ENCODE measurements around the gene C1QL1.
"Not testable (repeated sequence)": the region's sequence is repeated elsewhere in the genome, so short reads cannot be mapped to it uniquely, and the experiment has no call there.

Gene C1QL1

DNA sequence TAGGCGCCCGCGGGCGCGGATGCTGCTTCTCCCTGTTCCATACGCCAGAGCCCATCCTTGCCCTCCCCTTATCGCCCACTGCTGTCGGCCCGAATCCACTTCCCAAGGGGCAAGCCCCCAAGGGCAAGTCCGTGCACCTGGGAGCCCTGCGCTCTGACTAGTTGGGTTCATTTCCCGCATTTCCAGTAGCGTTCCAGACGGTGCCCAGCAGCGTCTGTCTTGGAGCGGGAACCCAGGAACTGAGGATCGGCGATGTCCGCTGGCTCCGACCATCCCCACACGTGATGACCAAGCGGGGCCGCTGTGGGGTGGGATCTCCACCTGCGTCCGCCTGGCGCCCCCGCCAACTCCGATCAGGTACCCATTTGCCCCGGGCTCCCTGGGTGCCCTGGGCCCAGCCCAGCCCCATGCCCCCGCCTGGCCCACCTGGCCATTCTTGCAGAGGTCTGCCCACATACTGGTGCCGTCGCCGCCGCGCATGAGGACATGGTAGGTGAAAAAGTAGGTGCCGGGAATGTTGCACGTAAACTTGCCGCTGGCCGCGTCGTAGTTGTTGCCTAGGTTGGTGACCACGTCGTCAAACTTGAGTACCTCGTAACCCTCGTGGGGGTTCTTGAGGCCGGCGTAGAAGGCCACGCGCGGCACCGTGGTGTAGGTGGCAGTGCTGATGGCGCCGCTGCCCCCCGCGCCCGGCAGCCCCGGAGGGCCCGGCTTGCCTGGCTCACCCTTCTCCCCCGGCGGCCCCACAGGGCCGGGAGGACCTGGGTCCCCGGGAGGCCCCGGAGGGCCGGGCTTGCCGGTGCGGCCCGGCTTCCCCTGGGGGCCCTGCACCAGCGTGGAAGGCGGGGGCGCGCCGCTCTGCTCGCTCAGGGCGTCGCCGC, 837 bp downstream of the C1QL1 start:
- DNase-seq = no peak
- intact Hi-C loops (cut with DNase I) = no loop called here

DNA sequence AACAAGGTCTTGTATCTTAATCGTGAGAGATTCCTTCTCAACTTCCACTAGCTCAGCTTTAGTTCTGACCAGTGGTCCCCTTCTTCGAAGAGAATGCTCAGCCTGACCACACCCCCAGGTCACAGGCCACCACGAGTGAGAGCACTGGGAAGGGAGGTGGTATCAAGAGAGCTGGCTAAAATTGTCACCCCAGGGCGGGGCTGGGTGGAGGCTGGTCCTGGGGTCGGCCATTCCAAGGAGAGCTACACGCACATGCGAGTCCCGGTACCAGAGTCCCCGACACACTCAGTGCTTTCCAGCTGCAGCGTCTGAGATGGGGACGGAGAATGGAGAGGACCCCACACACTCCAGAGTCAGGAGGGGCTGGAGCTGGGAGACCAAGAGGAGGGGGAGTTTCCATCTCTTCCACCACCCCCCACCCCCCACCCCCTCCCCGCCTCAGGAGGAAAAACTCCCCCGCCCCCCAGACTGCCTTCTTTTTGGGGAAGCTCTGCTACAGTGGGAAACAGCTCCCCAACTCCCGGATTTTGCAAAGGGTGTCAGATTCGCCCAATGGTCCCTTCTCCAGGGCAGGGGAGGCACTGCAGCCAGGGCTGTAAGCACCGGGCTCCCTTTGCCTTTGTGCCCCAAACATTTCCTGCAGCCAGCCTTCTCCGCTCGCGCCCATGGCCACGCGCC, 1.6 kb downstream of the C1QL1 start:
- no peak for DNase-seq
- intact Hi-C loops (cut with DNase I) = no loop called here

DNA sequence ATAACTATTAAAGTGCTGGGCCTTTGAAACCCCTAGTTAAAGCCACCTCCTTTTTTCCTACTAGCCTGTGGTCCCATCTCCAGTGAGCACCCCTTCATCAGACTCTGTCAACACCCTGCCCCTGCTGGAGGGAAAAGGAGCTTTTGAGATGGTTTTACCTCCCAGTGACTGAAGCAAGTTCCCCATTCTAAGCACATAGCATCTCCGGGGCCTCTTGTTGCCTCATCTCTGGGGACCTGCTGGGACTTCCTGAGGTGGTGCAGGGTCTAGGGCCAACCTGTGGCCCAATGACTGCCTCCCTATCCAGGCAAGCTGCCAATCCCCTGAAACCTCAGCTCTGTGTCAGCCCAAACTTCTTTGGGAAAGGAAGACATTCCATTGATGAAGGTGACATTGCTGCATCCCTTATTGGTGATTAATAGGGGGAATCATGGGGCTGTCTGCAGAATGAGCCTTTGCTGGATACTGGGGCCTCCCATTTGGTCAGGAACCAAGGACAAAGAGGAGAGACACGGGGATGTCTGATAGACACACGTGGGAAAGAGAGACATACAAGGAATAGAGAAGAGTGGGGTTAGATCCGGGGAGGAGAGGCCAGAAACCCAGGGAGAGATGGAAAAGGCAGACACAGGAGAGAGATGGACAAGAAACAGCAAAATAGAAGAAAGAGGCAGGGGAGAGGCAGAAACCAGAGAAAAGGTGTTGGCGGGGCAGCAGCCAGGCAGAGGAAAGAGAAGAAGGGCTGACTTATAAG, 2.4 kb downstream of the C1QL1 start:
- DNase-seq = no peak
- intact Hi-C loops (cut with DNase I) = no loop called here

DNA sequence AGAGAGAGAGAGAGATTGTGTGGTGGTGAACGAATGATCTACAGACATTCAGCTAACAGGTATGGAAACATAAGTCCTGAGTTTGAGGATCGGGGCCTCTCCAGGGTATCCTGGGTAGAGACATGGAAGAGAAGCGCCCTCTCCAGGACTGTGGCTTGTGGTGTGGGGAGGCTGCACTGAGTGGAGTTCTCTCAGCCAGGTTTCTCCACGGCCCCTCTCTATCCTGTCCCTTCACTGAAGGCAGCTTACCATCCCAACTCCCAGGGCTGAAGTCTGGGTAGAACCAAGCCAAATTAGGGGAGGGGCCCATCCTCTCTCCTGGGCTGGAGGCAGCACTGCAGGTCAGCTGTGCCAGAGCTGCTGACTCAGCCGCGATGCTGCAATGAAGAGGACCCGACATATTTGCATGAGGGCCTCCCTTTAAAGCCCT, 6.2 kb downstream of the C1QL1 start:
- DNase-seq = no peak
- intact Hi-C loops (cut with DNase I) = no loop called here

DNA sequence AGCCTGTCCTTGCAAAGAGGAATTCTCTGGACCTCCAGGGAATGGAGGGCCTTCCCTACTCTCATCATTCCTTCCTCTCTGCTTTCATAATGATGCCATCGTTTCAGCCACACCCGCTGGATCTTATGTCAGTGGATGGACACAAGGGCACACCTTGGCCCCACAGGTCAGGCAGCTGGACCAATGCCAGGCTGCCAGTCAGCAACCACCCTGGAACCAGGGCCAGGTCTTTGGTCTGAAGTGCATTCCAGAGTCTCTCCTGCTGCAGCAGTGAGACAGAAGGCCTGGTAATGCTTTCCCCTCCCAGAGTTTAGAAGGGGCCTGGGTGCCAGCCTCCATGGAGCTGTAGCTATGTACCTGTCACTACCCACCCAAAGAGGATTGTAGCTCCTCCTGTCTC, 7.4 kb downstream of the C1QL1 start:
- intact Hi-C loops (cut with DNase I) = no loop called here
- no peak for DNase-seq

DNA sequence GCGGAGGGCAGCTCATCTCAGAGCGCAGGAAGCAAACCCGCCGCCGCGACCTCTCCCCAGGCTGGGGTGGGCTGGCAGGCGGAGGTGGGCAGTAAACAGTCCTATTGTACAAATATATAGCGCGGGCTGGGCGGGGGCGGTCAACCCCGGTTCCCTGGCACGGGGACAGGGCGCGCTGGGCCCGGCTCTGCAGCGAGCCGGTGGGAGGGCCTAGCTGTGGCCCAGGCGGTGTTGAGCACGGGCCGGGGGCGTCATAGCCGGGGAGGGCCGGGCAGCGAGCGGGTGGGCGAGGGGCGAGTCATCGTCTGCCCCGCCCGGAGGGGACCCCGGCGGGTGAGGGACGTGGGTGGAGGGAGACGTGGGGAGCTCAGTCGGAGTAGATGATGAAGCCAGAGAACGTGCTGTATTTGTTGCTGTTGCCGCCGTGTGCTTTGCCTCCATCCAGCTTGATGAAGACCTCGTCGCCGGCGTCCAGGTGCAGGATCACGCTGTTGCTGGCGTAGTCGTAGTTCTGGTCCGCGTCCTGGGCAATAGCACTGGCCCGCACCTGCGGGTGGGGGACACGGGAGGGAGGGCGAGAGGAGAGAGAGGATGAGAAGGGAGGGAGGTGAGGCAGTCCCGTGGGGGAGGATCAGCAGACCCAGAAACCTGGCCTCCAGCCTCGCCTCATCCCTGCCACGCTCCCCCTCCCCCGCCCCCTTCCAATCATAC, 8.1 kb downstream of the C1QL1 start:
- no peak for DNase-seq
- intact Hi-C loops (cut with DNase I) = no loop called here

DNA sequence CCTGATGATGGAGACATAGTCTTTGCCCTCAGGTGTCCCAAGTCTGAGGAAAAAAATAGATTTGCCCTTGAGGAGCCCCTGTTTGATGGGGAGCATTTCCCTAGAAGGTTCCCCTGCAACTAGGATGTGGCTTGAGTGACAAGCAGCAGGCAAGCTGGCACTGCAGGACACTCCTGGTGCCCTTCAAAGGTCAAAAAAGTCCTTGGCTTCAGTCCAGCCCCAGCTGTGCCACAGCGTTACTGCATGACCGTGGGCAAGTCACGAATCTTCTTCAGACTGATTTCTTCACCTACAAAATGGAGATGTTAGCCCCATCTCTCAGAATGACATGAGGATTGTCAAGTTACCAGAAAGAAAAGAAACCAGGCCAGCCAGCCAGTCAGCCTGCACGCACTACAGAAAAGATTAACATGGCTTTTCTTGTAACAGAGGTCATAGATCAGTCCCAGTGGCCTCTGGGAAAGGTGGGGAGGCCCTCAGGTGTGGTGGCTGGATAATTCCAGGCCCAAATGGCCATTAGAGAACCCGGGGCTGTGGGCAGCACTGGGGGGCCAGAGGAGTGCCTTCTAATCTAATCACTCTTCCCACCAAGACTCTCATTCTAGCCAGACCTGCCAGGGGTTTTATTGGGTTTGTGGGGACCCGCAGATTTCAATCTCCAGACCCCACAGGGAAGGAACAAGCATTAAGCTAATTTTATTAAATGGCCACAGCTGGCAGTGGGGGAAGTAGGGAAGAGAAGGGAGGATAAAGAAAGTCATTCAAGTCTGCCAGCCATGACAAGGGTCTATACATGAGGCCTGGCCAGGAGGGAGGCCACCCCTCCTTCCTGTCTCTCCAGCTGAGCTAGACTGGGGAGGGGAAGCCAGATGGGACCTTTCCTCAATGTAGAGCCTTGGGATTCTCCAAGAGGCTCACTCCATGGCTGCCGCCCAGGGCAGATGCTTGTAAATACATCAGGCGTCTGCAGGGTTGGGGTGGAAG, 10.8 kb downstream of the C1QL1 start:
- DNase-seq = peak in 22 of 42 donors; percentile 13 to 67 (median 41)
- intact Hi-C loops (cut with DNase I) = no loop called here

DNA sequence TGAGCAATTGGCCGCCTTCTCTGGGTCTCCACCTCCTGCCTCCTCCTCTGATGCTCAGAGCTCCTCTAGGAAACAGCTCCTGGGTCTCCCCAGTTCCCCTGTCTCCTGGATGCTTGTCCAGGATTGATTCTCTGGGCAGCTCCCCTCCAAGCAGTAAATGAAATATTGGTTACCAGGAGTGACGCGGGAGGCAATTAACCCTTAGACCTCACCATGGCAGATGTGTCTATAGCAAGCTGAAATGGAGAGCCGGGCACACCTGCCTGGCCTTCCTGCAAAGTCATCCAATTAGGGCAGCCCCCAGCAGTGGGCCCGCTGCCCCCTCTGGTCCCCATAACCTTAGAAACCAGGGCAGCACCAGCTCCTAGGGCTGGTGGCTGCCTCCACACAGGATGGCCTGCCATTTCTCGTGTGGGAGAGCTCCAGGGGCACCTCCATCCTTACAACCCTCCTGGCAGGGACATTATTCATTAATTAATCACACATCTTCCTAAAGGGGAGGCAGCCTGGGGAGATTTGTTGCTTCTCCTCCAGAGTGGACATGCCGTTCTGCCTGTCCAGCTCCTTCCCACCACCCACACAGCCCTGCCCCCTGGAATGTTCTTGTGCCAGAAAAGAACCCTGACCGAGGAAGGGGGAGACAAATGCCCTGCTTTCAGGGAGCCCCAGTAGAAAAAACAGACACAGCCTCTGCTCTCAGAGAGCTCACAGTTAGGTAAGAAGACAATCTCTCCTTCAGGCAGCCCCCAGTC, 12.3 kb downstream of the C1QL1 start:
- peak in 1 of 42 donors; percentile 18 for DNase-seq
- intact Hi-C loops (cut with DNase I) = no loop called here

DNA sequence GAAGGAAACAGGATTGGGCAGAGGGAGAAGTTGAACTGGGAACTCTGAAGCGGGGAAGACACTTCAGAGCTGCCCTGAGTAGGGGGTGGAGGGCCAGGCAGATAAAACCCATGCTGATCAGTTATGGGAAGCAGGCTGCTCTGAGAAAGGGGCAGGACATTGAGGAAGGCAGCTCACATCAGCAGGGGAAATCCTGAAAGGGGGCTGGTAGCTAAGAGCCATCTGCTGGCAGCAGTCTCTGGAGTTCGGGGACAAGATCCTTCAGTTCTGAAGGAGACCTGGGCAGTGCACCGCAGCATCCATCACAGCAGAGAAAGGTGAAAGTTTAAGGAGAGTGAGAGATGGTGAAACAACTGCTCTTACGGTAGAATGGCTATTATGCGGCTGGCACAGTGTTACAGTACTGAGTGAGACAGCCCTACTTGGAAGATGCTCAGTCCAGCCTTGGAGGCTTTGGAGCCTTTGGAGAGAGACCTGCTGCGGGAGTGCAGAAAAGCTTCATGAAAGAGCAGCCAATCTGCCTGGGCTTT, 15.1 kb downstream of the C1QL1 start:
- peak in 1 of 42 donors; percentile 5 for DNase-seq
- intact Hi-C loops (cut with DNase I) = no loop called here

DNA sequence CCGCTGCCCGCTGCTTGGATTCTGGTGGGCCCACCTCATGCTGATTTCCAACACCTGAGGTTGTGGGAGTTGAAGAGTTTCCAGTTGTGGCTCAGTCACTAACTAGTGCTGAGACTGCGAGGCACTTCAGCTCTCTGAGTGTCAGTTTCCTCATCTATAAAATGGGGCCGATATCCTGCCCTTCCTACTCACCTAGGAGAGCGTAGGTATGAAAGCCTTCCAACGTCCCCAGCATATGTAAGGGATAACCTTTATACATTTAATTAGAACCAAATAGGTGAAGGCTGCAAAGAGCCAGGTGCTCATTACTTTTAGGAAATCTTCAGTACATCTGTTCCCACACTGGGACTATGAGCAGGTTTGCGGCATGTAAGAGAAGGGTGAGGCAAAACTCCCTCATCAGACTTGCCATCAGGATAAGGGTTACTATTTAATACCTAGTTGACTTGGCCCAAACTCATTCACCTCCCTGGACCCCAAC, 19.7 kb downstream of the C1QL1 start:
- DNase-seq = no peak
- intact Hi-C loops (cut with DNase I) = no loop called here

DNA sequence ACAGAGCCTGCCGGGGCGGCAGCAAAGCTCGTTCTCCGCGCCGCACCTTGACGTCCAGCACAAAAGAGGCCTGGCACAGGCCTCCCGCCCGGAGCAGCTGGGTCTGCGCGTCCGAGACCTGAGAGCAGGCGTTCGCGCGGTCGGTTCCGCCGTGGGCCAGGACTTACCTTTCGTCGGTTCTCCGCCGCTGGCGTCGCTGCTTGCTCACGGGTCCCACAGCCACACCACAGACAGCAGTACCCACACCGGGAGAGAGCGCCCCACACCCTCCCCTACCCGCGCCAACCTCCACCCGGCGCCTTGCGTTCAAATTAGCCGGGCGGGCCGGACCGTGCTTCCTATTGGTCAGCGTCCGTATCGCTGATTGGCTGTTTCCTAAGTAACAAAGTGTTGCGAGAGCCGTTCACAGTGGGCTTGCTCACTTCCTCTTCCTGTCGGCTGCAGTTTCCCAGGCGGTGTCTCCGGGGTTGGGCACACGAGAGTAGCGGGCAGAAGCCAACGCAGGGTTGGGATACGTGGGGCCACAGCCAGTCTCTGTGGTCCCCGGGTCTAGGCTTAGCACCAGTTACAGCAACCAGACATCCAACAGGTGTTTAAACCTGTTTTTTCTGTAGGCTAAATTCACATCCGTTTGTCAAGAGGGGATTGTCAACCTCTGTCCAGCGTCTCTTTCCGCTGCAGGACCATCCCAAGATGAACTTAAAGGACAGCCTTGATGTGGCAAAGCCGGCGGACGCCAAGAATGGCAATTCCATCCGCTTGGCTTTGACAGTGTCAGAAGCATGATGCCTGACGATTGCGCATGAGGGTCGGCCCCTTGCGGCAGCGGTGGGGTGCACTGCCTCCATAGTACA, 20.4 kb downstream of the C1QL1 start, which contains the start of gene KIF18B:
Gene KIF18B, minus strand, starts transcription at position 313 of the 854 bp plus-strand sequence. CDS start 11,429 bp downstream, outside the sequence.
- intact Hi-C loops (cut with DNase I) = no loop called here
- peak; percentile 78 to 96 (median 89) for DNase-seq

DNA sequence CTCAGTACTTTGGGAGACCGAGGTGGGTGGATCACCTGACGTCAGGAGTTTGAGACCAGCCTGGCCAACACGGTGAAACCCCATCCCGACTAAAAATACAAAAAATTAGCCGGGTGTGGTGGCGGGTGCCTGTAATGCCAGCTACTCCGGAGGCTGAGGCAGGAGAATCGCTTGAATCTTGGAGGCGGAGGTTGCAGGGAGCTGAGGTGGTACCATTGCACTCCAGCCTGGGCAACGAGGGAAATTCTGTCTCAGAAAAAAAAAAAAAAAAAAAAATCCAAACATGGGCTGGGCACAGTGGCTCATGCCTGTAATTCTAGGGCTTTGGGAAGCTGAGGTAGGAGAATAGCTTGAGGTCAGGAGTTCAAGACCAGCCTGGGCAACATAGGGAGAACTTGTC, 22.5 kb downstream of the C1QL1 start:
- intact Hi-C loops (cut with DNase I); DNase-seq: not testable (repeated sequence)

DNA sequence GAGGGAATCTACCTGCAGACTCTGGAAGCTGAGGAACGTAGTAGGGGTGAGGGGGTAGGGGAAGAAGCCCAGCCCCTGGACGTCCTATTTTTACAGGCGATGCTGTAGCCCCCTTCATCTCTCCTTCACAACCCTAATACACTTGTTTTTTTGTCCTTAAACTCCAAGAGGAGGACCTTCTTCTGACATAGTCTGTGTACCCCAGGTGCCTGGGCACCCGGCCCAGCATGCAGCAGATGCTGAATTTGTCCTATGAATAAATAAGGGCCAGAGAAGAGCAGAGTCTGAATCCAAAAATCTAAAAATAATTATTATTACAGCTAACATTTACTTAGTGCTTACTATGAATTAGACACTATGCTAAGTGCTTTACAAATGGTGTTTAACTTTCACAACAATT, 25.6 kb downstream of the C1QL1 start:
- intact Hi-C loops (cut with DNase I) = no loop called here

DNA sequence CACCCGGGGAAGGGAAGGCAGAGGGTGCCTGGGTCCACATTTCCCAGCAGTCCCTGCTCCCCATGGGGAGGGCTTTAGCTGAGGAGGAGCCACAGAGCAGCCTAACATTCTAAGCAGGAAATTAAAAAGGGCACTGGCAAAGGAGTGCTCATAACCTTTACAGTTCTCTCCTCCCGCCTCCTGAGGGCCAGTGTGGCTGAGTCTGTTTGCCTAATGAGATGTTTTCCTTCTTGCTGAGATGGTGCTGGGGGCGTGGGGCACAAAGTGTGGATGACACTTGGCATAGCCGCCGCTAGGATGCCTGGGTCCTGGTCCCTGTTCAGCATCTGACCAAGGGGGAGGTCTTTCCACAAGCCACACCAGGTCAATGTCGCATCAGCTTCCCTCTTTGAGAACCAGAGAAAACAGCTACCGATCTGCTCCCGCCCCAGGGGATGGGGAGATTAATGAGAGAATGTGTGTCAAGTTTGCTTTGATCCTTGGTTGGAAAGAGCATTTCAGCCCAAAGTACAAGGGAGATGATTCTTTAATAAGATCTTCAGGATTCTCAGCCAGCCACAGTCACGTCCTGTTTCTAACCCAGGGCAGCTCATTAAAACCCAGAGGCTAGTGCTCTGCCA, 26.3 kb downstream of the C1QL1 start:
- DNase-seq = peak in 1 of 42 donors; percentile 14
- intact Hi-C loops (cut with DNase I) = no loop called here

More for the DNA sequence above, 25.6 kb downstream of the C1QL1 start:
- DNase-seq = peak in 1 of 42 donors; percentile 27

DNA sequence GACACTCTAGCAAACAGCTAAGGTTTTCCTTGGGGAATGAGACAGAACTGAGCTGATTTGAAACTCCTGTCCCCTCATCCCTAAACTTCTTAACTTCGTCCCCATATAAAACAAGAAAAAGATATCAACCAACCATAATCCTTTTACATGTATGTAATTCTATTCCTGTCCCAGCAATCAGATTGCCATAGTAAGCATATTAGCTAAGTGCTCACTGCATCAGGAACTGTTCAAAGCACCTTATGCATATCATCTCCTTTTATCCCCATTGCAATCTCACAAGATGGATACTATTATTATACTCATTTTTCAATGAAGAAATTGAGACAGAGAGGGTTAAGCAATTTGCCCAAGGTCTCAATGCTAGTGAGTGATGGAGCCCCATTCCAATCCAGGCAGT, 27.3 kb downstream of the C1QL1 start:
- DNase-seq = no peak
- intact Hi-C loops (cut with DNase I) = no loop called here
